Heart right ventricle (tissue), 16 donors: Measurements from ENCODE around the gene PTMA. TPM values are rescaled to one million over a fixed set of nuclear protein-coding genes. Genes with fewer than 3 reads are reported as not detected.

Experiments
- ATAC-seq, 8 donors: fragments of 200-7000 bp; cut with Tn5 transposase; one replicate each; pipeline ENCODE4 v1.9.1; 2020; ENCODE audit warnings: mild to moderate bottlenecking in 8 of 8, moderate library complexity in 8 of 8, moderate number of reproducible peaks in 1 of 8
- DNase-seq, 2 donors: peaks; one replicate each; pipeline ENCODE4 v3.0.0-alpha.2; 2020
- H3K27ac ChIP-seq, 10 donors: fragments of 200-600 bp; sonication (generic) in 2 of 10; one replicate each; pipeline versions ENCODE4 v1.5.0 to v1.8.0; 2020 to 2022; ENCODE audit warnings: mild to moderate bottlenecking in 3 of 10
- H3K27me3 ChIP-seq, 7 donors: fragments of 200-600 bp; one replicate each; pipeline ENCODE4 v1.8.0; 2021 to 2022; ENCODE audit warnings: mild to moderate bottlenecking in 2 of 7
- H3K36me3 ChIP-seq, 9 donors: fragments of 200-600 bp; sonication (generic) in 1 of 9; one replicate each; pipeline versions ENCODE4 v1.5.0 to v1.8.0; 2020 to 2022; ENCODE audit warnings: mild to moderate bottlenecking in 2 of 9
- H3K4me1 ChIP-seq, 9 donors: fragments of 200-600 bp; sonication (generic) in 1 of 9; one replicate each; pipeline versions ENCODE4 v1.5.0 to v1.8.0; 2020 to 2022; ENCODE audit warnings: mild to moderate bottlenecking in 4 of 9
- H3K4me3 ChIP-seq, 10 donors: fragments of 200-600 bp; sonication (generic) in 2 of 10; one replicate each; pipeline versions ENCODE4 v1.5.0 to v1.8.0; 2020 to 2022; ENCODE audit warnings: mild to moderate bottlenecking in 7 of 10, moderate library complexity in 2 of 10
- H3K9me3 ChIP-seq, 11 donors: fragments of 200-600 bp in 10 of 11; sonication (generic) in 2 of 11; one replicate each; pipeline versions ENCODE4 v1.5.0 to v1.8.0; 2013 to 2022; ENCODE audit warnings: mild to moderate bottlenecking in 2 of 11, control low read depth in 1 of 11, moderate library complexity in 1 of 11
- CTCF ChIP-seq, 9 donors: fragments of 200-600 bp; sonication (generic) in 2 of 9; IDR thresholded peaks; one replicate each; pipeline versions ENCODE4 v1.5.0 to v1.8.0; 2021 to 2022; ENCODE audit warnings: antibody characterized with exemption in 9 of 9, mild to moderate bottlenecking in 5 of 9, moderate library complexity in 1 of 9
- WGBS, 2 donors: extraction: QIAGEN DNeasy Blood & Tissue Kit; methylation state at CpG; one replicate each; pipeline ENCODE4 v1.1.7; 2013; ENCODE audit warnings: inconsistent platforms in 1 of 2; 5-methylcytosine and 5-hydroxymethylcytosine counted together
- intact Hi-C, 10 donors: fragments of 100-400 bp; cut with DNase I; formaldehyde crosslinking; loops; one replicate each; pipeline versions ENCODE4 v1.11.1 to v1.14.2; 2022
- polyA plus RNA-seq, 2 donors: library from polyadenylated mRNA; stranded (reverse); fragments of 200-250 nt; gene quantifications; one replicate each; pipeline ENCODE4 v1.2.3, GENCODE V29; 2013
- total RNA-seq, 10 donors: library from RNA; stranded (reverse); fragmentation: NEBNext Ultra II Directional in 3 of 10; extraction: Animal tissue kit (Norgen Biotek cat#: 25700) in 3 of 10; gene quantifications; one replicate each; pipeline versions ENCODE4 v1.2.1 to v1.2.4, GENCODE V29; 2021 to 2023
- donor health status: Arrhythmogenic right ventricular cardiomyopathy.
- donor health status: ischemic (EF 13 %, LVEDD 7.1; RV severe dilation, severe dysfunction).
- donor health status: healthy with polysubstance abuse.
- donor health status: DM: no; HTN: yes; CAD: no.
- donor health status: DM: no; HTN: no; CAD: no.
- donor health status: ischemic (EF 25% LVEDD 6.9; RV normal size, moderate dysfunction).
- donor health status: ischemic (EF 25% LVEDD 5.7; RV mildly dilated, moderate dysfunction).
- donor health status: healthy.
- donor health status: DM: yes; HTN: yes; CAD: no.
- donor health status: Ischemic cardiomyopathy.
- donor health status: ischemic (EF 35%, LVEDD 5.7; RV mildly dilated, moderate dysfunction).
- donor health status: nonischemic (EF 11% LVEDD 7.7; RV severe dilation, severe dysfunction).
- donor health status: DM: yes; HTN: yes; CAD: no.
- donor health status: PGD.
- donor health status: ischemic (EF 29% LVEDD 5.4; RV normal size, mild dysfunction).
- donor health status: nonischemic (EF 23%, LVEDD 6.1; RV moderate dilation, normal function).

Gene PTMA
- total and polyA plus RNA-seq, 12 donors, result 133 to 626 (median 181) TPM

- H3K4me1 ChIP-seq, result peaks cover 0 to 17% (median 6%) of the 10 kb centered on the region in 9 donors
- no peak overlapping the region for H3K4me3 ChIP-seq
- 70 to 73% methylated on average over 15 of the region's 15 CpGs for WGBS, 2 donors
- H3K36me3 ChIP-seq, result no peaks in the 10 kb centered on the region
- ATAC-seq, result no peak
- H3K27me3 ChIP-seq, result no peaks in the 10 kb centered on the region
- DNase-seq, result no peak
- H3K9me3 ChIP-seq, result no peaks in the 10 kb centered on the region
- intact Hi-C loops, result no loop called here
- TF ChIP-seq CTCF (IDR thresholded peaks at IDR 0.05), result no peak
- H3K27ac ChIP-seq, result no peak overlapping the region
Measured at GRCh38 chr2:231689124-231689893, 19.0 kb upstream of the PTMA start.

- Histone ChIP-seq H3K9me3 (no peaks in the 10 kb centered on the region), H3K27me3 (no peaks in the 10 kb centered on the region), H3K27ac (no peak overlapping the region), H3K4me1 (peaks cover 0 to 13% (median 6%) of the 10 kb centered on the region in 9 donors), H3K36me3 (no peaks in the 10 kb centered on the region), H3K4me3 (no peak overlapping the region)
- DNase-seq (no peak), ATAC-seq (no peak)
- WGBS, 2 donors, result 56 to 61% methylated on average over 9 of the region's 9 CpGs
- intact Hi-C loops, result no loop called here
- TF ChIP-seq CTCF (IDR thresholded peaks at IDR 0.05), result no peak
Measured at GRCh38 chr2:231691251-231691772, 17.0 kb upstream of the PTMA start.

- WGBS, 2 donors, result 97 to 98% methylated on average over 13 of the region's 13 CpGs
- Histone ChIP-seq H3K9me3 (no peaks in the 10 kb centered on the region), H3K27ac (no peak overlapping the region), H3K4me3 (no peak overlapping the region), H3K36me3 (no peaks in the 10 kb centered on the region), H3K27me3 (no peaks in the 10 kb centered on the region), H3K4me1 (peaks cover 0 to 5% (median 0%) of the 10 kb centered on the region in 9 donors)
- ATAC-seq (no peak), DNase-seq (no peak)
- intact Hi-C loops, result no loop called here
- no peak for TF ChIP-seq CTCF (IDR thresholded peaks at IDR 0.05)
Measured at GRCh38 chr2:231692847-231693246, 15.5 kb upstream of the PTMA start.

- H3K36me3 ChIP-seq, result no peaks in the 10 kb centered on the region
- no peak for TF ChIP-seq CTCF (IDR thresholded peaks at IDR 0.05)
- no peaks in the 10 kb centered on the region for H3K27me3 ChIP-seq
- intact Hi-C loops, result no loop called here
- H3K4me1 ChIP-seq, result peaks cover 0 to 7% (median 0%) of the 10 kb centered on the region in 9 donors
- DNase-seq (no peak), ATAC-seq (no peak)
- no peak overlapping the region for H3K4me3 ChIP-seq
- no peaks in the 10 kb centered on the region for H3K9me3 ChIP-seq
- 88 to 91% methylated on average over 7 of the region's 7 CpGs for WGBS, 2 donors
- H3K27ac ChIP-seq, result no peak overlapping the region
Measured at GRCh38 chr2:231693956-231694355, 14.4 kb upstream of the PTMA start.
